NT2/D1 (cell line): ENCODE data around the gene LPCAT3.

Experiments
- SUZ12 ChIP-seq: IDR thresholded peaks from 2 replicates; pipeline ENCODE4 v1.6.1; 2011; ENCODE audit not compliant: insufficient read length, insufficient read depth; ENCODE audit errors: extremely low read depth
- YY1 ChIP-seq: IDR thresholded peaks from 2 replicates; pipeline ENCODE4 v1.6.1; 2011; ENCODE audit not compliant: insufficient read length, insufficient read depth
- ZNF274 ChIP-seq: IDR thresholded peaks from 2 replicates; pipeline ENCODE4 v1.6.1; 2011; ENCODE audit warnings: mild to moderate bottlenecking, low read depth, low read length

- TF ChIP-seq YY1 (no peak), ZNF274 (no peak), SUZ12 (no peak)
Observed at GRCh38 chr12:6977653-6978052, 40.6 kb downstream of the LPCAT3 start.
